Hematopoietic multipotent progenitor cell treated with erythropoietin and hydrocortisone succinate and interleukin-3 and kit ligand, for 6 days (in vitro differentiated cells): ENCODE results near the gene TMEM17.

Experiments used
- DNase-seq: peaks from one replicate; pipeline ENCODE4 v3.0.0-alpha.2; 2015

Gene TMEM17

GRCh38 chr2:62471404-62471803 is 34.6 kb downstream of the TMEM17 start:
- DNase-seq: no peak

GRCh38 chr2:62469548-62469947 is 36.4 kb downstream of the TMEM17 start:
- no peak for DNase-seq

- no peak for DNase-seq
Observed at GRCh38 chr2:62469114-62469513, 36.9 kb downstream of the TMEM17 start.

GRCh38 chr2:62467475-62468321 is 38.3 kb downstream of the TMEM17 start:
- DNase-seq: no peak

GRCh38 chr2:62467100-62467474 is 38.9 kb downstream of the TMEM17 start:
- DNase-seq: no peak

GRCh38 chr2:62466503-62466854 is 39.5 kb downstream of the TMEM17 start:
- DNase-seq: no peak

GRCh38 chr2:62465741-62466502 is 40.1 kb downstream of the TMEM17 start:
- DNase-seq: no peak

- no peak for DNase-seq
Observed at GRCh38 chr2:62465039-62465740, 40.8 kb downstream of the TMEM17 start.

GRCh38 chr2:62464221-62465007 is 41.6 kb downstream of the TMEM17 start:
- DNase-seq: no peak

- no peak for DNase-seq
Observed at GRCh38 chr2:62462211-62462610, 43.8 kb downstream of the TMEM17 start.

GRCh38 chr2:62461707-62462106 is 44.3 kb downstream of the TMEM17 start:
- DNase-seq: no peak

- no peak for DNase-seq
Observed at GRCh38 chr2:62461017-62461553, 44.9 kb downstream of the TMEM17 start.

GRCh38 chr2:62460175-62460574 is 45.8 kb downstream of the TMEM17 start:
- no peak for DNase-seq

- DNase-seq: no peak
Observed at GRCh38 chr2:62459672-62460071, 46.3 kb downstream of the TMEM17 start.

GRCh38 chr2:62459106-62459505 is 46.9 kb downstream of the TMEM17 start:
- DNase-seq: no peak

- DNase-seq: no peak
Observed at GRCh38 chr2:62458671-62459081, 47.3 kb downstream of the TMEM17 start.

GRCh38 chr2:62458206-62458641 is 47.8 kb downstream of the TMEM17 start:
- DNase-seq: no peak

- DNase-seq: no peak
Observed at GRCh38 chr2:62457556-62457955, 48.4 kb downstream of the TMEM17 start.

GRCh38 chr2:62456721-62457539 is 49.1 kb downstream of the TMEM17 start:
- DNase-seq: peak; percentile 63

GRCh38 chr2:62455957-62456692 is 49.9 kb downstream of the TMEM17 start:
- DNase-seq: no peak

GRCh38 chr2:62453955-62454354 is 52.0 kb downstream of the TMEM17 start:
- DNase-seq: no peak
